HG03103 (cell line): ENCODE data around the gene TUBA3D.
"Not testable (repeated sequence)": the region's sequence is repeated elsewhere in the genome, so short reads cannot be mapped to it uniquely, and the experiment has no call there.

Source experiments
- ATAC-seq: cut with Tn5 transposase; IDR thresholded peaks from one replicate; pipeline ENCODE4 v1.9.1; 2021; ENCODE audit warnings: low read depth; ENCODE audit not compliant: unreplicated experiment

TUBA3D gene

DNA sequence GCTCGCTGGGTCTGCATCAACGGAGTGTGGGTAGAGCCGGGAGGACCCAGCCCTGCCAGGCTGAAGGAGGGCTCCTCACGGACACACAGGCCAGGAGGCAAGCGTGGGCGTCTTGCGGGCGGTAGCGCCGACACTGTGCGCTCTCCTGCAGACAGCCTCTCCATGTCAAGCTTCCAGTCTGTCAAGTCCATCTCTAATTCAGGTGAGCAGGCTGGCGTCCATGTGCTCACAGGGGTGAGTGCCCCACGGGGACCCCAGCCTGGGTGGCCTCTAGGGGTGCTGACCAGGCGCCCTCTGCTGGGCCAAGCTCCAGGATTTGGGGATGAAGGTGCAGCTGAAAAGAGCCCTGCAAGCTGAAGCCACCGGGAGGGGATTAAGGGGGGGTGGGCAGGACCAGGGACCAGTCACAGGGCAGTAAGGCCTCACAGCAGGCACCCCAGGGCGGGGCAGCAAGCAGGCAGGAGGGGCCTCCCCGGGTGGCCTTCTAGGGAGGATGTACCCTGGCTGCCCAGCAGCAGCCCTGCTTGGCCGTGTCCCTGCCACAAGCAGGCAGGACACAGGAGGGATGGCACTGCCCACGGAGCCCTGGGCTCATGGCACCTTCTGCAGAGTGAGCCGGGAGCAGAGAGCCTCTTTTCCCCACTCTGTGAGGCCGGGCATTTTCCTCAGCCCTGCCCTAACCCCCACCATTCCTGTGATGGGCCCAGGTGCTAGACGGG is 54.9 kb downstream of the TUBA3D start:
- ATAC-seq = not testable (repeated sequence)

- ATAC-seq = not testable (repeated sequence)
These were observed 55.7 kb downstream of the TUBA3D start for GRCh38 chr2:131531547-131532185.
